Measurements from ENCODE around the gene ADAMTS19. TPM values are rescaled to one million over a fixed set of nuclear protein-coding genes. Genes with fewer than 3 reads are reported as not detected.
A peak's percentile ranks its signal among the peaks of the same experiment; 100 is the strongest.

ADAMTS19 gene
- total and polyA plus RNA-seq, 8 donors: 0.05 to 18.0 (median 0.87) TPM; not detected in 4

- no peaks in the 10 kb centered on the region for H3K4me1 ChIP-seq
- no peak overlapping the region for H3K4me3 ChIP-seq
- H3K9me3 ChIP-seq: no peaks in the 10 kb centered on the region
- H3K36me3 ChIP-seq: no peaks in the 10 kb centered on the region
- H3K27me3 ChIP-seq: no peaks in the 10 kb centered on the region
- TF ChIP-seq EP300 (IDR thresholded peaks at IDR 0.05) (no peak), POLR2A (IDR thresholded peaks at IDR 0.05) (no peak), CTCF (IDR thresholded peaks at IDR 0.05) (no peak), POLR2AphosphoS5 (IDR thresholded peaks at IDR 0.05) (no peak)
- no peak for DNase-seq
- no peak overlapping the region for H3K27ac ChIP-seq
- intact Hi-C loops (cut with DNase I; ENCODE audit: low total_unique reads): no loop called here
Observed at GRCh38 chr5:129511291-129511690, 51.2 kb downstream of the ADAMTS19 start.

GRCh38 chr5:129541051-129541450, 81.0 kb downstream of the ADAMTS19 start:
- Histone ChIP-seq H3K27me3 (no peaks in the 10 kb centered on the region), H3K4me3 (no peak overlapping the region), H3K27ac (no peak overlapping the region), H3K9me3 (no peaks in the 10 kb centered on the region), H3K4me1 (no peaks in the 10 kb centered on the region), H3K36me3 (no peaks in the 10 kb centered on the region)
- 57 to 81% (median 70%) methylated on average over 3 of the region's 3 CpGs for WGBS, 5 donors
- intact Hi-C loops (cut with DNase I; ENCODE audit: low total_unique reads): no loop called here
- DNase-seq: peak in 1 of 2 donors; percentile 10
- TF ChIP-seq CTCF (IDR thresholded peaks at IDR 0.05): no peak
- TF ChIP-seq EP300 (IDR thresholded peaks at IDR 0.05): no peak
- no peak for TF ChIP-seq POLR2AphosphoS5 (IDR thresholded peaks at IDR 0.05)
- no peak for TF ChIP-seq POLR2A (IDR thresholded peaks at IDR 0.05)

- TF ChIP-seq POLR2AphosphoS5 (IDR thresholded peaks at IDR 0.05): no peak
- no peak for TF ChIP-seq CTCF (IDR thresholded peaks at IDR 0.05)
- no peak for TF ChIP-seq POLR2A (IDR thresholded peaks at IDR 0.05)
- no peak for TF ChIP-seq EP300 (IDR thresholded peaks at IDR 0.05)
- Histone ChIP-seq H3K36me3 (no peaks in the 10 kb centered on the region), H3K9me3 (no peaks in the 10 kb centered on the region), H3K4me3 (no peak overlapping the region), H3K27ac (no peak overlapping the region), H3K27me3 (no peaks in the 10 kb centered on the region), H3K4me1 (no peaks in the 10 kb centered on the region)
- intact Hi-C loops (cut with DNase I; ENCODE audit: low total_unique reads): no loop called here
- WGBS, 5 donors: 77 to 84% (median 81%) methylated on average over 4 of the region's 4 CpGs
- no peak for DNase-seq
Observed at GRCh38 chr5:129541648-129542251, 81.7 kb downstream of the ADAMTS19 start.

- DNase-seq: no peak
- intact Hi-C loops (cut with DNase I; ENCODE audit: low total_unique reads): no loop called here
- no peaks in the 10 kb centered on the region for H3K9me3 ChIP-seq
- TF ChIP-seq POLR2AphosphoS5 (IDR thresholded peaks at IDR 0.05) (no peak), CTCF (IDR thresholded peaks at IDR 0.05) (no peak), EP300 (IDR thresholded peaks at IDR 0.05) (no peak), POLR2A (IDR thresholded peaks at IDR 0.05) (no peak)
- H3K4me1 ChIP-seq: no peaks in the 10 kb centered on the region
- 43 to 84% (median 77%) methylated on average over 1 of the region's 1 CpG for WGBS, 5 donors
- H3K27ac ChIP-seq: no peak overlapping the region
- no peaks in the 10 kb centered on the region for H3K27me3 ChIP-seq
- no peak overlapping the region for H3K4me3 ChIP-seq
- no peaks in the 10 kb centered on the region for H3K36me3 ChIP-seq
Observed at GRCh38 chr5:129547137-129547536, 87.0 kb downstream of the ADAMTS19 start.
